SK-N-SH (cell line): ENCODE data around the gene SP3. TPM values are rescaled to one million over a fixed set of nuclear protein-coding genes. Genes with fewer than 3 reads are reported as not detected.

ENCODE experiments used
- CTCF ChIA-PET: fragments of 300-600, 350-600 bp; formaldehyde crosslinking; extraction: SDS; loops from one replicate; lab custom pipeline; 2021; lab: Yijun Ruan, JAX
- POLR2A ChIA-PET: fragments of 350-600 bp; sonication (Branson Sonifier 250); formaldehyde crosslinking; extraction: SDS; loops from one replicate; lab custom pipeline; 2020; ENCODE audit warnings: antibody characterized with exemption, inconsistent platforms; lab: Yijun Ruan, JAX
- DNase-seq: peaks from one replicate; pipeline ENCODE4 v3.0.0; 2012
- H2AFZ ChIP-seq: fragments of 200-600 bp; sonication (generic); 2 replicates; pipeline ENCODE4 v1.8.1; 2016; ENCODE audit warnings: antibody characterized with exemption, mild to moderate bottlenecking, low read depth
- H3F3A ChIP-seq: fragments of 200-600 bp; sonication (generic); replicated peaks from 2 replicates; pipeline ENCODE3; 2016; ENCODE audit warnings: antibody characterized with exemption, mild to moderate bottlenecking; ENCODE audit not compliant: insufficient read depth
- H3K27ac ChIP-seq, 2 experiments: fragments of 200-500 bp in 1 of 2; fragments of 200-600 bp in 1 of 2; sonication (Bioruptor generic) in 1 of 2; sonication (generic), shearing (Covaris generic) in 1 of 2; 2 replicates each; pipeline versions ENCODE4 v1.5.1 to v1.6.1; 2014 to 2016; ENCODE audit warnings: low read depth in 2 of 2, inconsistent platforms in 1 of 2, low read length in 1 of 2, mild to moderate bottlenecking in 1 of 2, mixed read lengths in 1 of 2
- H3K27me3 ChIP-seq: fragments of 200-600 bp; sonication (generic), shearing (Covaris generic); 2 replicates; pipeline ENCODE4 v1.6.1; 2016; ENCODE audit warnings: mixed run types; ENCODE audit not compliant: insufficient read depth
- H3K36me3 ChIP-seq, 2 experiments: fragments of 200-500 bp in 1 of 2; fragments of 200-600 bp in 1 of 2; sonication (Bioruptor generic) in 1 of 2; sonication (generic) in 1 of 2; replicated peaks in 1 of 2; 2 replicates each; pipeline versions ENCODE3 to v1.5.1; 2014 to 2016; ENCODE audit warnings: low read length in 1 of 2, mild to moderate bottlenecking in 1 of 2; ENCODE audit not compliant: insufficient read depth in 2 of 2, control insufficient read depth in 1 of 2
- H3K4me1 ChIP-seq, 2 experiments: fragments of 200-500 bp in 1 of 2; fragments of 200-600 bp in 1 of 2; sonication (Bioruptor generic) in 1 of 2; sonication (generic), shearing (Covaris generic) in 1 of 2; 2 replicates each; pipeline versions ENCODE4 v1.5.1 to v1.6.1; 2014 to 2016; ENCODE audit warnings: low read depth in 1 of 2, low read length in 1 of 2, mixed run types in 1 of 2; ENCODE audit not compliant: insufficient read depth in 2 of 2, control insufficient read depth in 1 of 2
- H3K4me2 ChIP-seq: fragments of 200-600 bp; sonication (generic), shearing (Covaris generic); 2 replicates; pipeline ENCODE4 v1.6.1; 2017; ENCODE audit warnings: mixed run types
- H3K4me3 ChIP-seq, 2 experiments: fragments of 200-500 bp in 1 of 2; fragments of 200-600 bp in 1 of 2; sonication (Bioruptor generic) in 1 of 2; sonication (generic), shearing (Covaris generic) in 1 of 2; 2 replicates each; pipeline versions ENCODE4 v1.5.1 to v1.8.1; 2014 to 2016; ENCODE audit warnings: low read depth in 2 of 2, inconsistent platforms in 1 of 2, low read length in 1 of 2, mild to moderate bottlenecking in 1 of 2, mixed read lengths in 1 of 2, moderate library complexity in 1 of 2
- H3K79me2 ChIP-seq: fragments of 200-600 bp; sonication (generic); 2 replicates; pipeline ENCODE4 v1.8.1; 2017; ENCODE audit warnings: mild to moderate bottlenecking; ENCODE audit not compliant: insufficient read depth
- H3K9ac ChIP-seq: fragments of 200-600 bp; sonication (generic); 2 replicates; pipeline ENCODE4 v1.6.1; 2017; ENCODE audit warnings: mixed run types
- H3K9me2 ChIP-seq: fragments of 200-600 bp; sonication (generic); 2 replicates; pipeline ENCODE4 v1.6.1; 2017; ENCODE audit warnings: mixed run types
- H3K9me3 ChIP-seq: fragments of 200-600 bp; sonication (generic); 2 replicates; pipeline ENCODE4 v1.6.1; 2017; ENCODE audit warnings: mixed run types, mild to moderate bottlenecking, moderate library complexity
- H4K20me1 ChIP-seq: fragments of 200-600 bp; sonication (generic); 2 replicates; pipeline ENCODE4 v1.6.1; 2017; ENCODE audit warnings: mild to moderate bottlenecking, mixed run types; ENCODE audit not compliant: insufficient read depth
- CHD2 ChIP-seq: fragments of 150-350 bp; IDR thresholded peaks from 2 replicates; pipeline ENCODE4 v1.6.1; 2018; ENCODE audit warnings: low read length; ENCODE audit not compliant: partially characterized antibody
- CTCF ChIP-seq: fragments of 200-600 bp; sonication (generic); IDR thresholded peaks from 2 replicates; pipeline ENCODE4 v1.6.1; 2017; ENCODE audit warnings: antibody characterized with exemption, mild to moderate bottlenecking, moderate library complexity
- ELF1 ChIP-seq: IDR thresholded peaks from 2 replicates; pipeline ENCODE4 v1.4.0; 2012
- EP300 ChIP-seq, 2 experiments: IDR thresholded peaks; 2 replicates each; pipeline versions ENCODE4 v1.4.0 to v1.6.1; 2012; ENCODE audit warnings: borderline replicate concordance in 1 of 2, low read depth in 1 of 2, low read length in 1 of 2
- EZH2phosphoT487 ChIP-seq: fragments of 200-600 bp; sonication (generic); IDR thresholded peaks from 2 replicates; pipeline ENCODE4 v1.6.1; 2017; ENCODE audit warnings: low read depth, mixed run types, mild to moderate bottlenecking, antibody characterized with exemption, moderate library complexity, borderline replicate concordance
- JUND ChIP-seq: IDR thresholded peaks from 2 replicates; pipeline ENCODE4 v1.4.0; 2012
- MAX ChIP-seq: IDR thresholded peaks from 2 replicates; pipeline ENCODE4 v1.4.0; 2012; ENCODE audit warnings: low read depth
- NFIC ChIP-seq: IDR thresholded peaks from 2 replicates; pipeline ENCODE4 v1.4.0; 2012; ENCODE audit warnings: borderline replicate concordance
- NRF1 ChIP-seq: IDR thresholded peaks from 2 replicates; pipeline ENCODE4 v1.6.1; 2012; ENCODE audit warnings: low read depth, mild to moderate bottlenecking, low read length
- REST ChIP-seq: IDR thresholded peaks from 2 replicates; pipeline ENCODE4 v1.6.1; 2012; ENCODE audit warnings: mild to moderate bottlenecking, low read depth, low read length, moderate library complexity
- SMC3 ChIP-seq: IDR thresholded peaks from 2 replicates; pipeline ENCODE4 v1.6.1; 2012; ENCODE audit warnings: low read depth, low read length, improper control_type of control experiment
- WGBS: methylation state at CpG from one replicate; pipeline ENCODE4 v1.1.6; 2017; ENCODE audit warnings: low lambda C conversion rate; 5-methylcytosine and 5-hydroxymethylcytosine counted together
- polyA plus RNA-seq, 3 experiments: library from polyadenylated mRNA; depleted of rRNA; stranded (reverse); fragments of >200 nt; gene quantifications; 2 replicates each; pipeline ENCODE4 v1.2.3, GENCODE V29; 2012

SP3 gene
- polyA plus RNA-seq, 1 of the 3 experiments (the other 2 are of a cell fraction) = 23.1 TPM

- no peaks in the 10 kb centered on the region for H3K9me2 ChIP-seq
- H3K4me3 ChIP-seq = no peak overlapping the region
- H3K9ac ChIP-seq = no peak overlapping the region
- H3K4me2 ChIP-seq = no peak overlapping the region
- peaks cover 88% of the 10 kb centered on the region for H4K20me1 ChIP-seq
- ChIA-PET POLR2A (no interaction called here), CTCF (interaction anchor here (1.0 to 1.9 kb wide), 2 partner anchors 18 to 60 kb away, joined by 3 to 4 read pairs; no protein-coding TSS in a partner anchor)
- no peak overlapping the region for H3K27ac ChIP-seq
- H2AFZ ChIP-seq = no peak overlapping the region
- H3K79me2 ChIP-seq = peaks cover 100% of the 10 kb centered on the region
- DNase-seq = no peak
- H3F3A ChIP-seq = peaks cover 5% of the 10 kb centered on the region
- peaks cover 7 to 38% of the 10 kb centered on the region in 2 experiments for H3K36me3 ChIP-seq
- no peaks in the 10 kb centered on the region for H3K27me3 ChIP-seq
- no peaks in the 10 kb centered on the region for H3K9me3 ChIP-seq
- TF ChIP-seq EZH2phosphoT487 = no peak
- no peak for TF ChIP-seq REST
- TF ChIP-seq ELF1 = no peak
- TF ChIP-seq SMC3 = no peak
- H3K4me1 ChIP-seq = no peaks in the 10 kb centered on the region; a peak in 2 of 4 replicates
These were observed 38.3 kb downstream of the SP3 start for GRCh38 chr2:173926875-173927274.

- Histone ChIP-seq H4K20me1 (peaks cover 89% of the 10 kb centered on the region), H3K79me2 (peaks cover 100% of the 10 kb centered on the region), H3K36me3 (peaks cover 2 to 23% of the 10 kb centered on the region in 2 experiments), H3K4me3 (no peak overlapping the region), H3K27me3 (no peaks in the 10 kb centered on the region), H3K9me3 (no peaks in the 10 kb centered on the region), H3K9ac (no peak overlapping the region), H3K27ac (no peak overlapping the region), H3K9me2 (no peaks in the 10 kb centered on the region), H2AFZ (no peak overlapping the region), H3K4me2 (no peak overlapping the region), H3F3A (peaks cover 5% of the 10 kb centered on the region), H3K4me1 (no peaks in the 10 kb centered on the region; a peak in 2 of 4 replicates)
- 98% methylated on average over 2 of the region's 2 CpGs for WGBS
- ChIA-PET POLR2A (no interaction called here), CTCF (no interaction called here)
- no peak for DNase-seq
- TF ChIP-seq EP300 (IDR thresholded peaks at IDR 0.05; ENCODE audit: borderline replicate concordance in 1 of 2, low read depth in 1 of 2, low read length in 1 of 2) (no peak), NFIC (no peak), ELF1 (no peak), CTCF (no peak), CHD2 (no peak), EZH2phosphoT487 (no peak), JUND (no peak), NRF1 (no peak), MAX (no peak)
These were observed 40.9 kb downstream of the SP3 start for GRCh38 chr2:173924285-173924684.
